Upper lobe of left lung (tissue), 4 donors: ENCODE results near the gene TRPM7.

Source experiments
- EP300 ChIP-seq, 4 donors: sonication (generic); formaldehyde crosslinking; IDR thresholded peaks; one replicate each; pipeline ENCODE4 v1.5.1; 2017; ENCODE audit warnings: antibody characterized with exemption in 4 of 4, control low read depth in 2 of 4
- POLR2A ChIP-seq, 4 donors: fragments of 450-650 bp; IDR thresholded peaks; one replicate each; pipeline ENCODE4 v1.5.1; 2016 to 2017; ENCODE audit warnings: antibody characterized with exemption in 4 of 4, mild to moderate bottlenecking in 2 of 4
- POLR2AphosphoS5 ChIP-seq, 2 donors: sonication (generic); formaldehyde crosslinking; IDR thresholded peaks; one replicate each; pipeline ENCODE4 v1.5.1; 2017; ENCODE audit warnings: antibody characterized with exemption in 2 of 2
- TF ChIP-seq, protein P1 (sequence below), 6 experiments: fragments of 450-650 bp in 4 of 6; fragments of 200-600 bp in 2 of 6; sonication (generic) in 2 of 6; IDR thresholded peaks; one replicate each; pipeline ENCODE4 v1.5.1; 2016 to 2019; ENCODE audit warnings: antibody characterized with exemption in 6 of 6

- TF ChIP-seq, protein P1, sequence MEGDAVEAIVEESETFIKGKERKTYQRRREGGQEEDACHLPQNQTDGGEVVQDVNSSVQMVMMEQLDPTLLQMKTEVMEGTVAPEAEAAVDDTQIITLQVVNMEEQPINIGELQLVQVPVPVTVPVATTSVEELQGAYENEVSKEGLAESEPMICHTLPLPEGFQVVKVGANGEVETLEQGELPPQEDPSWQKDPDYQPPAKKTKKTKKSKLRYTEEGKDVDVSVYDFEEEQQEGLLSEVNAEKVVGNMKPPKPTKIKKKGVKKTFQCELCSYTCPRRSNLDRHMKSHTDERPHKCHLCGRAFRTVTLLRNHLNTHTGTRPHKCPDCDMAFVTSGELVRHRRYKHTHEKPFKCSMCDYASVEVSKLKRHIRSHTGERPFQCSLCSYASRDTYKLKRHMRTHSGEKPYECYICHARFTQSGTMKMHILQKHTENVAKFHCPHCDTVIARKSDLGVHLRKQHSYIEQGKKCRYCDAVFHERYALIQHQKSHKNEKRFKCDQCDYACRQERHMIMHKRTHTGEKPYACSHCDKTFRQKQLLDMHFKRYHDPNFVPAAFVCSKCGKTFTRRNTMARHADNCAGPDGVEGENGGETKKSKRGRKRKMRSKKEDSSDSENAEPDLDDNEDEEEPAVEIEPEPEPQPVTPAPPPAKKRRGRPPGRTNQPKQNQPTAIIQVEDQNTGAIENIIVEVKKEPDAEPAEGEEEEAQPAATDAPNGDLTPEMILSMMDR (IDR thresholded peaks at IDR 0.05), result no peak
- TF ChIP-seq POLR2AphosphoS5 (IDR thresholded peaks at IDR 0.05), result no peak
- no peak for TF ChIP-seq EP300 (IDR thresholded peaks at IDR 0.05)
- TF ChIP-seq POLR2A (IDR thresholded peaks at IDR 0.05), result no peak
These were observed 128.6 kb downstream of the TRPM7 start for GRCh38 chr15:50558012-50558411.
